GM19468 (cell line): Measurements from ENCODE around the gene FAM151B.
"Not testable (repeated sequence)": the region's sequence is repeated elsewhere in the genome, so short reads cannot be mapped to it uniquely, and the experiment has no call there.

Experiments
- ATAC-seq: cut with Tn5 transposase; IDR thresholded peaks from one replicate; pipeline ENCODE4 v1.9.1; 2021; ENCODE audit warnings: mild to moderate bottlenecking, moderate library complexity, moderate number of reproducible peaks; ENCODE audit not compliant: unreplicated experiment; ENCODE audit errors: extremely low read depth

Gene FAM151B

DNA sequence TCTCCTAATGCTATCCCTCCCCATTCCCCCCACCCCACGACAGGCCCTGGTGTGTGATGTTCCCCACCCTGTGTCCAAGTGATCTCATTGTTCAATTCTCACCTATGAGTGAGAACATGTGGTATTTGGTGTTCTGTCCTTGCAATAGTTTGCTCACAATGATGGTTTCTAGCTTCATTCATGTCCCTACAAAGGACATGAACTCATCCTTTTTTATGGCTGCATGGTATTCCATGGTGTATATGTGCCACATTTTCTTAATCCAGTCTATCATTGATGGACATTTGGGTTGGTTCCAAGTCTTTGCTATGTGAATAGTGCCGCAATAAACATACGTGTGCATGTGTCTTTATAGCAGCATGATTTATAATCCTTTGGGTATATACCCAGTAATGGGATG lies 92.4 kb downstream of the FAM151B start:
- ATAC-seq: not testable (repeated sequence)

DNA sequence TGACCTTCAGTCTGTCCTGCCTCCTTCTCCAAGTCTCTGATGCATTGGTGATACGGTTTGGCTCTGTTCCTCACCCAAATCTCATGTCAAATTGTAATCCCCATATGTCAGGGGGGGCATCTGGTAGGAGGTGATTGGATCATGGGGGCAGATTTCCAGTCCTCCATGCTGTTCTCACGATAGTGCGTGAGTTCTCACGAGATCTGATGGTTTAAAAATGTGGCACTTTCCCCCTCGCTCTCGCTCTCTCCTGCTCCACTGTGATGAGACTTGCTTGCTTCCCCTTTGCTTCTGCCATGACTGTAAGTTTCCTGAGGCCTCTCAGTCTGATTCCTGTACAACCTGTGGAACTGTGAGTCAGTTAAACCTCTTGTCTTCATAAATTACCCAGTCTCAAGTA lies 96.9 kb downstream of the FAM151B start:
- ATAC-seq: no peak

DNA sequence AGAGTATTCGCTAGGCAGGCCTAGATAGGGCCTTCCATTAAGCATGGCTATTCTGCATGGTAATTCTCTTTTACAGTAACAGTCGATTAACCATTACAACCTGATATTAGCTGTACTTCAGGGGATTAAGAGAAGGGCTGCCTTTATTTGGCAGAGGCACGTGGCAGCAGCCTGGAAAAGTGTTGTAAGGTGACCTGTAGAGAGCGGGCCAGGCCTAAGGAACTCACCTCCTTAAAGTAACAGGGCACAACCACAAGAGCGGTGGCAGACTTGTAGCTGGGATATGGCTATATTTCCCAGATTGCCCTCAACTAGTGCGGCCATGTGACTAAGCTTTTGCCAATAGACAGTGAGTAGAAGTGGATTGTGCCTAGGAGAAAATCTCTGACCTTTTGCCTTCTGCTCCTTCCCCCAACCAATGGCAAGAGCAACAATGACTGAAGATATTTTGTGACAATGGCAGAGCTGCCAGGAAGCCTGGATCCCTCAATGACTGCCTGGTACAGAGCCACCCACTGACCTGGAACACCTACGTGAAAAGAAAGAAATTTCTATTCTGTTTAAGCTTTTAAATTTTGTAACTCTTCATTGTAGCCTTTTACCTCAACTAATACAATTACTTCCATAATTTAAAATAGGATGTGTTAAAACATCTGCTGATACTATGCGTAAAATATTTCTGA lies 101.1 kb downstream of the FAM151B start:
- no peak for ATAC-seq

DNA sequence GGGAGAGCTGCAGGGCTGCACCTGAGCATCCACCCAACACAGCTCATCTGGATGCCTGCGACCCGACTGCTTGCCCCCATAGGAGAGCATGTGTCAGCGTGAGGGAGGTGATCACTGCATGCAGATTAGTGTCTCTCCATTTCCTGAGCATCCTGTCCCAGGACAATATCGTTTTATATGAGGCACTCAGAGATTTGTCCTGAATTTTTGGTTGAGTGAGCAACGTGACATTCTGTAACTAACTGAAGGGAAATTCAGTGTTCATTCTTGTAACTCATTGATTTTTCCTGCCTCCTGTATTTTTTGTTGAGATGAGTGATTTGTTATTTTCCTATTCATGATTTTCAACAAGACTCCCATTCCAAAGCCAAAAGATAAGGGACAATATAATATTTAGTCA lies 102.9 kb downstream of the FAM151B start:
- no peak for ATAC-seq

DNA sequence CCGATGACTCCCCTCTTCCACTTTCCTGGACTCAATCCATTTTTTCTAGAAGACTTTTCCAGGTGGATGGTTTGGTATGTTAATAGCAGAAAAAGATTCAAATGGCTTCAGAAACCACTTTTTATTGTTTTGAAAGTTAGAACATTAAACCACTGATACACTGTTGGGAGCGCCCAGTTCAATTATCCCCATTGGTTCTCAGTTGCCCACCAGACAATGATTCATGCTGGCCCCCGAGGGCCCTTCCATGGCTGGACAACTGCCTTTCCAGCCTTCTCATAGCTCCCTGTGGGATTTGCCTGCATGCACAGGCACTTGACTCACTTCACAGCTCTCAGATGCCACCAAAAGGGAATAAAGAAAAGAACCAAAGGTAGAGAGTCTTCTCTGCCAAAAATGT lies 103.5 kb downstream of the FAM151B start:
- ATAC-seq: no peak

DNA sequence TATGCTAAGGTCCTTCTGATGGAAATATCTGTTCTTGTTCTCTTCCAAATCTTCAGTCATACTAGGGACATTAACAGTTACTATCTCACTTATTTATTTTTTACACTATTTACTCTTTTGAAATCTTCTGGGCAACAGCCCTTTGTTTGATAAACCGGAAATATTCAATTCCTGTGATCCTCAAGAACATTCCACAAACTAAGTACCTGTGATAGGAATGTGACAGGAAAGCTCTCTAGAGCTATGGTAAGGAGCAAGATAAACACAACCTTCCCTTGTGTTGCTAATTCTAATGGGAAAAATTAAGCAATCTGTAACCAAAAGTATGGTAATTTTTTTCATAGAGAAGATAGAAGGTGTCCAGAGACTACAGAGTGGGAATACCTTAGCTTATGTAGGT lies 104.2 kb downstream of the FAM151B start:
- ATAC-seq: no peak
